GM19463 (cell line): Measurements from ENCODE around the gene KCNQ1OT1.

ENCODE experiments used
- ATAC-seq: cut with Tn5 transposase; IDR thresholded peaks from one replicate; pipeline ENCODE4 v1.9.1; 2021; ENCODE audit warnings: mild to moderate bottlenecking, moderate library complexity; ENCODE audit not compliant: unreplicated experiment

The KCNQ1OT1 gene

DNA sequence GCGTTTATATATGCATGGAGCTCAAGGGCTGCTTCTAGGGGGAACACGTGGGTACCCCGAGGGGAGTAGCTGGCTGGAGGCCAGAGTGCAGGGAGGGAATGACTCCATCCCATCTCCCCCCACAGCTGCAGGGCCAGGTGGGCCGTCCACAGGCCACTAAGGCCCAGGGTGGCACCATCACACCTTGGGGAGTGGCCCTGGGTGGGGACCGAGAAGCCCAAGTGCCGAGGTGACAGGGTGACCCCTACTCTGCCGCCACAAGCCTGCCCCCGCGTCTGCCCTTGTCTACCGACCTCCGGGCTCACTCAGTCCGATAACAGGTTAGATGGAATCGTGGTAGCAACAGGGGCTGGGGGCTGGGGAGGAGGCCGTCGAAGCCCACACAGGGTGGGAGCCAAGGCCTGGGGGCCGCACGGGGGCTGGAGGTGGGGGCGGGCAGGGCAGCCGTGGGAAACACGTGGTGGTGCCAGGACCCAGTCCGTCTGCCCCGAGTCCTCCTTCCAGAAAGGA, 125.7 kb downstream of the KCNQ1OT1 start:
- no peak for ATAC-seq

DNA sequence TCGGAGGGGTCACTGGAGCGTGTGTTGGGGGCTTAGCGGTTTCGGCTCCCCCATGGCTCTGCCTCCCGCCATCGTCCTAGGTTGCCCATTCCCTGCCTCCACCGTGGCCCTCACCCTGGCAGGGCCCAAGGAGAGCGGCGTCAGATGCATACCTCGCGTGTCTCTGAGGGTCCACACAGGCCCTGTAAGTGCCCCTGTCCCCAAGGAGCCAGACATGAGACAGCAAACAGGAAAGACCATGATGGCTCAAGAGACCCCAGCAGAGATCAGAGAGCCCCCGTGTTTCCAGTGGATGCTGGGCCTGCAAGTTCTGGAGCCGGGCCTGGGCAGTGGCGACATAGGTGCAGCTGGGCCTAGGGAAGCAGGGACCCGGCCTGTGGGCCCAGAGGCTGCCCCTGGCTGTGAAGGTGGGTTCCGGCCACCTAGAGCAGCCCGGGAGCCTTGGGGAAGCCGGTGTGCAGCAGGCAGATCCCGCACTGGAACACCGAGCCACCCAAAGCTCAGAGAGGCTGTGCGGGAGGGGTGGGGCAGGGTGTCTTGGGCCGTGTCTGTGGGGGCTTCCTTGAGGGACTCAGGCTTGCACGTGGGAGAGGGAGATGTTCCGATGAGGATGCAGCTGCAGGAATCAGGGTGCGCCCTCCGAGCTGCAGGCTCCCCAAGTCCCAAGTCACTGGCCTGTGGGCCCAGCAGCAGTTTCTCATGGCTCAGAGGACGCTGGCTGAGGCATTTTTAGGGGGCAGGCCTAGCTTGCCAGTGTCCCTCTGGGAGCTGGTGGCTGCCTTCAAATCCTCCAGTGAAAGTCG, 126.4 kb downstream of the KCNQ1OT1 start:
- no peak for ATAC-seq

DNA sequence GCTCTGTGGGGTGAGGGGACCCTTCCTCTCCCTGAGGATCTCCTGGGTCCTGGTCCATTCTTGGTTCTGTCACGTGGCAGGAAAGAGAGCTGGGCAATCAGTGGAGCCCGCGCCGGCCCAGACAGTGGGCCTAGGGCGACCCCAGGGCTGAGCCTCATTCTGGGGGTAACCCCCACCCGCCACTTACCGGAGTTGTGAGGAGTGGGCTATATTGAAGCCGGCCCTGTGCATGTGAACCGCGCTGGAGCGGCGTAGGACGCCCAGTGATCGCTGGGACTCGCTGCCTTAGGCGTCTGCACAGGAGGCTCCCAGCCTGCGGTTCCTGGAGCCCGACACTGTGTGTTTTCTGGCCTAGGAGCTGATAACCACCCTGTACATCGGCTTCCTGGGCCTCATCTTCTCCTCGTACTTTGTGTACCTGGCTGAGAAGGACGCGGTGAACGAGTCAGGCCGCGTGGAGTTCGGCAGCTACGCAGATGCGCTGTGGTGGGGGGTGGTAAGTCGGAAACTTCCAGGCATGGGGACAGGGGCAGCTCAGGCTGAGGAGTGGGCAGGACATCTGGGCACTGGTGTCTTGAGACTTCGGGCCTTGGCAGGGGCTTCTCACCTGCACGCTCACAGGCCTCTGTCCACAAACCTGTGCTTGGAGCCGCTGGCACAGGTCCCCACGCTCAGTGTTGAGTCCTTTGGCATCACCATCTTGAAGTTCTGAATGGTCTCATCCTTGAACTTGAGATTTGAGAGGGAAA, 127.1 kb downstream of the KCNQ1OT1 start:
- ATAC-seq = no peak

DNA sequence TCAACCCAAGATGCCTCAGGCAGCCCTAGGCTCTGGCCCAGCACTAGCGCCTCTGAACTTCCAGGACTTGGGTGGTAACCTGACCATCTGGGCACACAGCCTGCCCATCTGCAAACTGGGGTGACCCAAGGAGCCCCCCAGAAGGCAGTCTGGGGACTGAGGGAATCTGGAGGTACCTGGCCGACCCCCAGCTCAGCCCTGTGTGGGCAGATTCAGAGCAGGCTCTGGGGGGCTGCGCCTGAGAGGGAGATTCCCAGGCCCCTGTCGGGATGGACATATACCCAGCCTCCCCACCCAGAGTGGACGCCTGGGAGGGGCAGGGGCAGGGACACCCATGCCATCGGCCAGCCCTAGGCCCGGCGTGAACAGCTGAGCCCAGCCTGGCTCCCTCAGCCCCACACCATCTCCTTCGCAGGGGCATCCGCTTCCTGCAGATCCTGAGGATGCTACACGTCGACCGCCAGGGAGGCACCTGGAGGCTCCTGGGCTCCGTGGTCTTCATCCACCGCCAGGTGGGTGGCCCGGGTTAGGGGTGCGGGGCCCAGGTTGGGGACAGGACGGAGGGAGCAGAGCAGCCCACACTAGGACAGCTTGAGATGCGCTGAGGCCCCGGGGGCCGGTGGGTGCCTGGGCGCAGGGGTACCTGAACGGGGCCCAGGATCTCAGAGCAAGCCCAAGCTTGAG, 128.1 kb downstream of the KCNQ1OT1 start:
- no peak for ATAC-seq

DNA sequence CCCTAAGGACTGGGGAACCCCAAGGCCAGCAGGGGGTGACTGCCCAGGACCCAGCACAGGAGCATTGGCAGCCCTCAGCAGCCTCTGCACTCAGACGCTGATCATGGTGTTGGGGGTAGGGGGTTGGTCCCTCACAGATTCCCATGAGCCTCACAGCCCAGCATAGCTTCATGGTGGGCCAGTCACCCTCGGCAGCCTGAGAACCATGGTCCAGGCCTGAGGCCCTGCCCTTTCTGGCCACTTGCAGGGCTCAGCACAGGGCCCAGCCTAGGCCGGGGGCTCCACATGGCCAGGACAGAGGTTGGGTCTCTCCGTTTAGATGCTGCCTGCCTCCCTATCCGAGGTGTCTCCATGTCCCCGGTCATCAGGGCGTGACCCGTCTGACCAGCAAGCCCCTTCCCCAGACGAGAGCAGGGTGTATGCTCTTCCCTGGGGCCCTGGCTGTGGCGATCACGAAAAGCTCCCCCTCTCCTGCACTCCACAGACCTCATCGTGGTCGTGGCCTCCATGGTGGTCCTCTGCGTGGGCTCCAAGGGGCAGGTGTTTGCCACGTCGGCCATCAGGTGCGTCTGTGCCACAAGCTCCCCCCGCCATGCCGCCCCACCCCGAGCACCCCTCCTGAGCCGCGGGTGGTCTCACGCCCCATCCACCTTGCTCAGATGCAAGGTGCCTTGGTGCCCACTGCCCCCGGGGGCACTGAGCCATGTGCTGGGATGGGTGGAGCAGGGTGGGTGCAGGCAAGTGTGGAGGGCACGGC, 128.8 kb downstream of the KCNQ1OT1 start:
- no peak for ATAC-seq

DNA sequence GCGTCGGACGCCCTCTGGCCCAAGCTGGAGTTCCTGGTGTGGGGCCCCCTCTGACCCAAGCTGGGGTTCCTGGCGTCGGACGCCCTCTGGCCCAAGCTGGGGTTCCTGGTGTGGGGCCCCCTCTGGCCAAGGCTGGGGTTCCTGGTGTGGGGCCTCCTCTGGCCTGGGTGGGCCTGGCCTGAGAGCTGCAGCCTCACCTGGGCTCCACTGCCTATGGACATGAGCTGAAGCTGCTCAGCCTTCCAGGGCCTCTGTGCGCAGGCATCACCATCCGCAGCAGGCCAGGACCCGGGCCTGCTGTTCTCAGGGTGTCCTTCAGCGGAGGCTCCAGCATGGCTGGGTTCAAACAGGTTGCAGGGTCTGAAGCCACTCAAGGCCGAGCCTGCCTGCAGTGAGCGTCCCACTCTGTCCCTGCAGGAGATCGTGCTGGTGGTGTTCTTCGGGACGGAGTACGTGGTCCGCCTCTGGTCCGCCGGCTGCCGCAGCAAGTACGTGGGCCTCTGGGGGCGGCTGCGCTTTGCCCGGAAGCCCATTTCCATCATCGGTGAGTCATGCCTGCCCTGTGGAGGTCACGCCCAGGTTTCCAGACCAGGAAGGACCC, 129.5 kb downstream of the KCNQ1OT1 start:
- ATAC-seq = no peak

DNA sequence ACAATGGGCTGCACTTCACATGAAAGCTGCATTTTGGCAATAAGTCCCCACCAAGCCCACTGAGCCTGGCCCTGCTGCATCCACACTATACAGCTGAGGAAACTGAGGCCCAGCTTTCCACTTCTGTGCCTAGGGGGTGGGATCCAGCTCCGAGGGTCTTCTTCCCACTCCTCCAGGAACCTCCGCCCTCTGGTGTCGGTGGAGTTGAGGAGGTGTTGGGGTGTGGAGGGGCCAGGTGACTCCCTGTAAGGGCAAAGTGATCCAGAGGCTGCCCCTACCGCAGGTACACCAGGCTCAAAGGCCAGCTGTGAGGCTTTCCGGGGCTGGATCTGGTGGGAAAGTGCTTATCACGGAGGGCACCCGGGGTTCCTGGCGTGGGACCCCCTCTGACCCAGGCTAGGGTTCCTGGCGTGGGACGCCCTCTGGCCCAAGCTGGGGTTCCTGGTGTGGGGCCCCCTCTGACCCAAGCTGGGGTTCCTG, 130.0 kb downstream of the KCNQ1OT1 start:
- no peak for ATAC-seq

DNA sequence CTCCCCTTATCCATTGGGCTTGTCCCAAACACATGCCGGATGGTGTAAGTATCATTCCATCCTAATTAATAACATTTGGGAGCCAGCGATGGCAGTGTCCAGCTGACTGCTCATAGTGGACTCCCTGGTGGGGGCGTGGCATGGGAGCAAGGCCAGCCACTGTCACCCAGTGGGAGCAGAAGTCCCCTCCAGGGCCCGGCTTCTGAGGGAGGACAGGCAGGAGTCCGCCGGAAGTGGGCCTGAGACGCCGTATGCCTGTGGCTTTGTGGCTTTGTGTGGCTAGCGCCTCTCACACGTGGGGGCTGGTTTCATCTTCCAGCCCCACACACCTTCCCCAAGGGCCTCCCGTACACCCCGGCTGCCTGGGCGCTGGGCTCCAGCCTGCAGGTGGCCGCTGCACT, 130.5 kb downstream of the KCNQ1OT1 start:
- ATAC-seq = no peak

DNA sequence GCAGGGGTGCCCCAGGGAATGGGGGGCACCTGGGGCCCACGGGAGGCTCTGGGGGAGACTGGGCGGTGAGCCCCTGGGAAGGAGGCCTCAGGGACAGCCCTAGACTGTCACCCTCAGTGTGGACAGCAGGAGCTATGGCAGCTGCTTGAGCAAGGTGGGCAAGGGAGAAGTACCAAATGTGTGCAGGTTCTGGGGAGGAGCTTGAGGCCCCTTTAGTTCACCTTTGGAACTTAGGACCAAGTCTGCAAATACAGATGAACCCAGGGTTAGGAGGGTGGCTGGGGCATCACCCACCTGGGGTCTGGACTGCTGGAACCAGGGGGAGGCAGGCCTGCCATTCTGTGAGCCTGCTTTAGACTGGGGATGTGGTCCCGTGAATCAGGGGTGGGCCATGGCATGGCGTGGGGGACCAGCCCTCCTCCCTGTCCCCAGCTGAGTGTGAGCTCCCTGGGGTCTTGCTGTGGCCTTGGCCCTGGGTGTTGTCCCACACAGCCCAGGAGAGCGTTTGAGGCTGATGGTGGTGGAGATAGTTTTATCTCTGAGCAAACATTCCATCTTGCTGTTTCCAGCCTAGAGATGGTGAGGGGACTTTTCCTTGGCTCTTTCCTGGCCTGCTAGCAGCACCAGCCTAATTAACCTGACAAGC, 132.6 kb downstream of the KCNQ1OT1 start:
- no peak for ATAC-seq

DNA sequence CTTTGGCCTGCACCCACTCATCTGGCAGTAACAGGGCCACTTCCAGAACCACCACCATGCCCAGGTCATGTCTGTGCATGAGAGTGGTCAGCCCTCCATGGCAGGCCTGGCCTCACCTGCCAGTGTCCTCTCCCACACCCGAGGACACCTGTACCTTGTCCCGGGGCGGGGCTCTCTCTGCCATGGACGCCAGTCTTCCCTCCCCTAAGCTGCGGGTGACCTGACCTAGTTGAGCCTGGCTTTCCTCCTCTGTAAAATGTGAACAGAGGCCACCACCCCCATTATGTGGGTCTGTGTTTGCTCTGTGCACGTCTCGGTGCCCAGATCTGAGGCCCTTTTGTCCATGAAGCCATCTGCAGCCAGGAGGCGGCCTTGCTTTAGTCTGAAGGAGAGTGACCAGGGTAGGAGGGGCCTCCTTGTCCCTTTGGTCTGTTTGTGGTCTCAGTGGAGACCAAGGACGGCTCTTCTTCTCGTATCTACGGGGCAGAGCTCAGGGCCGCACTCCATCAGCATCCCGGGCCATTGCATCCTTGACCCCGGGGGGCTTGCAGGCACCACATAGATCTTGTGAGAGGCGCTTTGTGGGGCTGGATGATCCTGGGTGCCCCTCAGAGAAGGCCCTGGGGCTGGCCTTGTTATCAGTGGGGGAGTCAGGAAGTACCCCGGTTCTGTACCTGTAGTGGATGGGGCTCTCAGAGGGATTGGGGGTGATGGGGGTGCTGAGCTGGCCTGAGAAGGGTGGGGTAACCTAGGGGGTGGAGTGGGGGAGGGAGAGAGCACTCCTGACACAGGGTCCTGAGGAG, 133.4 kb downstream of the KCNQ1OT1 start:
- no peak for ATAC-seq

DNA sequence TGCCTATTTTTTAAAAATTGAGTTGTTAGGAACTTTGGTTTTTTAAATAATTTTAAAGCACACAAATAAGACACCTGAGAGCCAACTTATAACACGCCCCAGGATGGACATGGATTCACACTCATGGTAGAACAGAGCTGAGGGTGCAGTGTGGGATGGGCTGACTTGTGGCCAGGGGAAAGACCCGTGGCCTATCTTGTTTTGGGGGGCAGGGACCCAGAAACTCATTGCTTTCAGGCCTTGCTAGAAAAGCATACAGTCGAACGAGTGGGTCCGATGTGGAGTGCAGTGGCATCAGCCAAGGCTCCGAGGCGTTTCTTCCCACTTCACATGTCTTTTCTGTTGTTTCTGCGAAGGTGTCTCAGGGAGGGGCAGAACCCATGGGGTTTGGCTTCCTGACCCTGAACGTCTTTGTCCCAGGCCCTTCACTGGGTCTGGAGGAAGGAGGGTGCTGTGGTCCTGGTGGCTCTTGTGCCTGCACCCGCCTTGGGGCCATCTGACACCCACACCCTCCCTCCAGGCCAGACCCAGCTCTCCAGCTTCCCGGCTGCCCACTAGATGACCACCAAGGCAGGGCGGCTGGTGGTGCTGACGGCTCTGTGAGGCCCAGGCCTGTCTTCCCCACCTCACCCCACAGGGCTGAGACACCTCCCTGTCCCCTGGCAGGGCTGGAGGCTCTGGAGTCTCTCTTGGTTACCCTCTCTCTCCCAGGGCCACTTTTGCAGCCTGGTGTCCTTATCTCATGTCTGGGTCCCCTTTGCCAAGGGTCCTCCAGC, 134.2 kb downstream of the KCNQ1OT1 start:
- no peak for ATAC-seq

DNA sequence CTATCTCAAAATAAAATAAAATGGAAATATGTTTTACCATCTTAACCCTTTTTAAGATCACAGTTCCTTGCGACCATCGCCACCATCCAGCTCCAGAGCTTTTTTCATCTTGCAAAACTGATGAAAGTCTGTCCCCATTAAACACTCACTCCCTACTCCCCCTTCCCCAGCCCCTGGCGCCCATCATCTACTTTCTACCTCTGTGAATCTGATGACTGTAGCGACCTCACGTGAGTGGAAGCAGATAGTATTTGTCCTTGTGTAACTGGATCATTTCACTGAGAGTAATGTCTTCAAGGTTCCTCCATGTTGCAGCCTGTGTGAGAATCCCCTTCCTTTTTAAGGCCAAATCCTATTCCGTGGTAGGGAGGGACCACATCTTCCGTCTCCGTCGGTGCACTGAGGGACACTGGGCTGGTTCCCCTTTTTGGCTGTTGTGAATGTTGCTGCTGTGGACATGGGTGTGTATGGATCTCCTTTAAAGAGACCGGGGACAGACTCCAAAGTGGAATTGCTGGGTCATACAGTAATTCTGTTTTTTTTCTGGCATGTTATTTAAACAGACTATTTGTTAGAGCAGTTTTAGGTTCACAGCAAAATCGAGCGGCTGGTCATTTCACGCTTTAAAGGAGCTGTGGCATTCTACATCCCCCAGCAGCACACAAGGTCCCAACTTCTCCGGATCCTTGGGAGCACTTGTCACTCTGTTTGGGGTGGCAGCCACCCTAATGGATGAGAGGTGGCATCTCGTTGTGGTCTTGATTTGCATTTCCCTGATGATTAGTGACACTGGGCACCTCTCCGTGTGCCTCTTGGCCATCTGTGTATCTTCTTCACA, 135.0 kb downstream of the KCNQ1OT1 start:
- no peak for ATAC-seq

DNA sequence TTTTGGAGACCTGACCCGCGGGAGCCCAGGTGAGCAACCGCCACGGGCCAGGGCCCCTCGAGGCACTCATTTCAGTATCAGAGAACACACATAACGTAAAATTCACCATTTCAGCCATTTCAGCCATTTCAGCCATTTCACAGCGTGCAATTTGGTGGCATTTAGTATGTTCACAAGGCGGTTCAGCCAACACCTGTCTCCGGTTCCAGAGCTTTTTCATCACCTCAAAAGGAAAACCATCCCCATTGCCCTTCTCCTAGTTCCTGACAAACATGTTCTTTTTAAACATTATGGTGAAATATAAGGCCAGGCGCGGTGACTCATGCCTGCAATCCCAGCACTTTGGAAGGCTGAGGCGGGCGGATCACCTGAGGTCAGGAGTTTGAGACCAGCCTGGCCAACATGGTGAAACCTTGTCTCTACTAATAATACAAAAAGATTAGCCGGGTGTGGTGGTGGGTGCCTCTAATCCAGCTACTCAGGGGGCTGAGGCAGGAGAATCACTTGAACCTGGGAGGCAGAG, 135.7 kb downstream of the KCNQ1OT1 start:
- no peak for ATAC-seq

DNA sequence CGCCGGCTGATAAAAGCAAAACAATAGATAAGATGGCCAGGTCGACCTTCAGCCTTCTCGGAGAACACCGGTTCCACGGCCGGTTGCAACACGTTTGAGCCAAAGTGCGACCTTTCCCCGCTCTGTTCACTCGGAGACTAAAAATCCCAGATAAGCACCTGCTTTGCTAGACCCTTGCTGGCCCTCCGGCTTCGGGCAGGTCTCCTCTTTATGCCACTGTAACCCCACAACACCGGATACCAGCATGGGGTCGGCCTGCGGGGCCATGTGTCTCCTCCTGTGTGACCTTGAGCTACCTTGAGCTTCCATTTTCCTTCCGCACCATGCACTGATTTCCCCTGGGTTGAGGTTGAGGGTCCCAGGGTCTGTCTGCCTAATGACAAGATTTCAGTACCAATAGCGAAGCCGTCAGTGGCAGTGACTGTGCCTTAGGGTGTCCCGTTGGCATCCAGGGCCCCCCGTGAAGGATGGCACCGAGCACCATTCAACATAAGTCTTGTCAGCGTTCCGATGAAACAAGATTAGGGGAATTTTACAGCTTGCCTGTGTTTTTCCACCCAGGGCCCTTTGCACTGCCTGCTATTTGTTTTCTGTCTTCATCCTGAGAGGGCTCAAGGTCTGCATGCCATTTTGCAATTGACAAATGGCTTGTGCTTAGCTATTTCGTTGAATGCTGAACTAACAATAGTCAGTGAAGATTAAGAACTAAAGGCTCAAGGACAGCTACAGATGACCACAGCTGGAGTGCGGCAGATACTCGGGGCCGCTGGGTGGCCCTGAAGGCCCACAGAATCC, 136.4 kb downstream of the KCNQ1OT1 start:
- no peak for ATAC-seq

DNA sequence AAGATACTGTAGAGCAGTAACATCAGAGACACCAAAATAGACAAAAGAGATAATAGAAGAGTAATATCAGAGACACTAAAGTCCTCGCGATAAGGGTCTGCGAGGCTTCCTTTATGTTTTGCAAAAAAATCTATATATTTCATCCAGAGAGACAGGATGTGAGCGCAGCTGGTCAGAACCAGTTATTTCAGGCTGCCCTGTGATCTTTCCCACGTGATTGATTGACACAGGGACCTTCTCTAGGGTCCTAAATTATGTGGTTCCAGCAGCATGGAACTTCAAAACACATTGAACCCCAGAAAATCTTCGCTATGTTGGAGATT, 136.9 kb downstream of the KCNQ1OT1 start:
- ATAC-seq = no peak
